ENCODE results near the gene KCNG1.
A peak's percentile ranks its signal among the peaks of the same experiment; 100 is the strongest.
"Not testable (repeated sequence)": the region's sequence is repeated elsewhere in the genome, so short reads cannot be mapped to it uniquely, and the experiment has no call there.

KCNG1 gene

DNA sequence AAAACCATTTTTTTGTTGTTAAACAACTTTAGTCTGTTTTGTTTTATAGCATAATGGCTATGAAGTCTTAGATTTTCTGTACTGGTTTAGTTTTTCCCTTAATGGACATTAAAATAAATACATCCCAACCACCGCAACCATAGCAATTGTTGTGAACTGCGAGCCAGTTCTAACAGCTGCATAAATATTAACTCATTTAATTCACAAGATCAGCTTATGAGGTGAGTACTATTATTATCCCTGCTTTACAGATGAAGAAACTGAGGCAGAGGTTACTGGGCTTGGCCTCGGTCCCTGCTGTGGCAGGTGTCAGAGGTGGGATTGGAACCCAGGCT is 41.2 kb downstream of the KCNG1 start:
- no peak for DNase-seq

DNA sequence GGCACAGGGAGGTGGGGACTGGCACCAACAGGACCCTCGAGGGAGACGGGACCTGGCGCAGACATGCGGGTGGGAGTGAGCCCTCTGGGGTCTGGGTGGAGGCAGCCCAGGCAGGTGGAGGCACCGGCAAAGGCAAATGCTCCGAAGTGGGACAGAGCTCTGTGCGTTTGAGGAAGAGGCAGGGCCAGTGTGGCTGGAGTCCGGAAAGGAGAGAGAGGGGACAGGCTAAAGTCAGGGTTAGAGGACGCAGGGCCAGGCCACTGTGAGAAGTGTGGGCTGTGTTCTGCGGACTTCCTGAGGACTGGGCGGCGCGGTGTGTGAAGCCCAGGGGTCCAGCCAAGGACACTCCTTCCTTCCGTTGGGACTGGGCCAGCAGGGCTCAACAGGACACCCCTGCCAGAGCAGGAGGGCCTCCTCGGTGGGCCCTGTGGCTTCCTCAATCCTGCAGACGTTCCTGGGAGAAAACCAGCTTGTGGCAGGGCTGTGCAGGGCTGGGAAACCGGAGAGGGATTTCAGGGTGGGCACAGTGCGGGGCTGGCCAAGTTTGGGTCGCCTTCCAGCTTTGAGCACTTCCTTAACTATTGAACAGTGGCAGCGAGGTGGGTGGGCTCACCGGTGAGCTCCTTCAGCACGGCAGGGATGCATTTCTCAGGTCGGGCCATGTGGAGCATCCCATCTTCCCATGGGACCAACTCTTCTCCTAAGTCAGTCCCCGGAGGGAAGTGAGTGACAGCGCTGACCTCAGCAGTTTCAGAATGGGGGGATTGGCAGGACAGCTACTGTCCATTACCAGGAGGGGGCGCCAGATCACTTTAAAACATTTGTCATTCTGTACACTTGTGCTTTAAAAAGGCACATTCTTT is 41.8 kb downstream of the KCNG1 start:
- DNase-seq = peak; percentile 56

DNA sequence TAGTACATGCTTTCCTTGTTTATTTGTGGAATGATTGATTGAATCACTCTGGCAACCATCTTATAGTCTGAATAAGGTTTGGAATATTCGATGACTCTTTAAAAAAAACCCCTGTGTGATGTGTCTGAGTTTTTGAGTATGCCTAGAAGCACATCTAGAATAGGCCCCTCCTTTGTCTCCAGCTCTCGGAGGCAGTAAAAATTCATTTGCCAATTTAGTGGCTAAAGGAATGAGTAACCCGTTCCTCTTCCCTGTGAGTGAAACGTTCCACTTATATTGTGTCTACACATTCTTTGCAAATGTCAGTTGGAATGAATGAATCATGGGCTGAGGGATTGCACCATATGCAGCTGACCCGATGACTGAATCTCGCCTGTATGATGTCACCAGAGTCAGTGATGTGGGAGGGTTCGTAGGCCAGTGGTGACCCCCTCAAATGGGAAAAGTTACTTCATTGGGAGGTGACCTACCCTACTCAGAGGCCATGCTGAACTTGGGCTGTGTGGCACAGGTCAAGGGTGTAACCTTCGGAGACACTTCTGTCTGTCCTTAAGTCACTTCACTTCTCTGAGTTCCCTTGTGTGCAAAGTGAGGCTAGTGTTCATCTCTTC is 42.7 kb downstream of the KCNG1 start:
- DNase-seq = peak; percentile 6

DNA sequence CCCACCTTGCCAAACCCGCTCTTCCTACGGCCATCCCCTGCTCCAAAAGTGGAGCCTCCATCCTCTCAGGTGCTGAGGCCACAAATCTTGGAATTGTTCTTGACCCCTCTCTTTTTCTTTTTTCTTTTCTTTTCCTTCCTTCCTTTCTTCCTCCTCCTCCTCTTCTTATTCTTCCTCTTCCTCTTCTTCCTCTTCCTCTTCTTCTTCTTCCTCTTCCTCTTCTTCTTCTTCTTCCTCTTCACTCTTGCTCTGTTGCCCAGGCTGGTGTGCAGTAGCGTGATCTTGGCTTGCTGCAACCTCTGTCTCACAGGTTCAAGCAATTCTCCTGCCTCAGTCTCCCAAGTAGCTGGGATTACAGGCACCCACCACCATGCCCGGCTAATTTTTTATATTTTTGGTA is 44.4 kb downstream of the KCNG1 start:
- DNase-seq = not testable (repeated sequence)

DNA sequence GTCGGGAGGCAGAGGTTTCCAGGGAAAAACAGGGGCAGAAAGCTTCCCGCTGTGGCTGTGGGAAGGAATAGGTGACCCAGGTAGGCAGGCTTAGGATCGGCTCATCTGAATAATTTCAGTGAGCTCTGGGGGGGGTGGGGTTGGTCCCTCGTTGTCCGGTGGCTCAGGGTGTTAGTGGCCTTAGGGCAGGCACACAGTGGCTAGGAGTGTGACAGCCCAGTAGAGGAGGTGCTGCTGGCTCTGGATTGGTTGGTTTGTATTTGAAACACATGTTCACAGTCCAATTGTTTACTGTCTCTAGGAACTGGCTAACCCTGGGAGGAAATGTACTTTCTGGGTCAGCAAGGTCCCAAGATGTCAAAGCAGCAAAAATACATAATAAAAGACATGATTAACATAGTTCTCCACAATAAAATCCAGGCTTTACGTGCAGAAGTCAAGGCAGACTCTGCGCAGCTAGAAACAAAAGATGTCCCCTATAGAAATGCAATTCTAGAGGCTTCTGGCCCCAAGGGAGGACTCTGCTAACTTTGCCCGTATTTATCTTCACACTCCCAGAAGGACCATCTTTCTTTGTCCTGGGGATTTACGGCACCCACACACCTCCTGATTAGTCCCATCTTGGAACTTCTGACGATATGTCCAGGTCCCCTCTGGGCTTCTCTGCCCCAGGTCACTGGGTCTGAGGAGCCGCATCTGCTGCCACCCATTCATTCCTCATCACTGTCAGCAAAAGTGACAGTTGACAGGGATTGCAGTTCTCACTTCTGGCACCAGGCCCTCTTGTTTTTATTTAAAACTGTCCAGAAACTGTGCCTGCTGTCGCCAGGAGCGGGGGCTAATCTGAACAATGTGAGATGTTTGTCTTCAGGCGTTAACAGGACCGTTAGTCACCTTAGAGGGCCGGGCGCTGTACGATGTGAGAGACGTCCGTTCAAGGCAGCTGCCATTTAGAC is 45.6 kb downstream of the KCNG1 start:
- no peak for DNase-seq

DNA sequence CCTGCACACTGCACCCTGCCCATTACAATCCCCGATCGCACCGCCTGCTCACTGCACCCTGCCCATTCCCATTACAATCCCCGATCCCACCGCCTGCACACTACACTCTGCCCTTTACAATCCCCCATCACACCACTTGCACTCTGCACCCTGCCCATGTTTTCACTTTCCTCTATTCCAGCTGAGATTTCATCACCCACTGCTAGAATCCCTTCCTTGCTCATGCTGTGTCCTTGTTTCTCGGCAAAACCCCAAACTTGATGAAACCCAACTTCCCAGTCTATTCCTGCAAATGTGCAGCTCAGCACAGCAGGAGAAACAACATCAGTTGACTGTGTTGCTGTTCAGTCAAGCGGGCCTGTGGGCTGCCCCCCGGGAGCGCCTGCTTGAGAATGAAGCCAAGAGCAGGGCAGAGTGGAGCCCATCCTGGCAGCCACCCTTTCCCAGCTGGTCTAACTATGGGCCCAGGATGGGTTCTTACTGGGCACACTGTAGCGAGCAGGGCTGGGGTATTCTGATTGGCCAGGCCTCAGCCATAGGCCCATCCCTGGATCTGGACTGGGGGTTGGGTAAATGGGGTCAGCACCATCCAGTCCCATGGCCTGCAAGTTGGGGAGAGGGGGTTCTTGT is 47.1 kb downstream of the KCNG1 start:
- no peak for DNase-seq

DNA sequence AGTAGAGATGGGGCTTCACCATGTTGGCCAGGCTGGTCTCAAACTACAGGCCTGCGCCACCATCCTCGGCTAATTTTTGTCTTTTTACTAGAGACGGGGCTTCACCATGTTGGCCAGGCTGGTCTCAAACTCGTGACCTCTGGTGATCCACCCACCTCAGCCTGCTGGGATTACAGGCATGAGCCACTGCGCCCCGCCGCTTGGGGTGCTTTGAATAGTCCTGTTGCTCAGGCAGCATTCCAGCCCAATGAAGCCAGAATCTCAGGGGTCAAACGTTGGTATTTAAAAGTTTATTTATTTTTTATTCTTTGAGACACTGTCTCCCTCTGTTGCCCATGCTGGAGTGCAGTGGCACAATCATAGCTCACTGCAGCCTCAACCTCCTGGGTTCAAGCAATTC is 53.0 kb downstream of the KCNG1 start:
- no peak for DNase-seq

DNA sequence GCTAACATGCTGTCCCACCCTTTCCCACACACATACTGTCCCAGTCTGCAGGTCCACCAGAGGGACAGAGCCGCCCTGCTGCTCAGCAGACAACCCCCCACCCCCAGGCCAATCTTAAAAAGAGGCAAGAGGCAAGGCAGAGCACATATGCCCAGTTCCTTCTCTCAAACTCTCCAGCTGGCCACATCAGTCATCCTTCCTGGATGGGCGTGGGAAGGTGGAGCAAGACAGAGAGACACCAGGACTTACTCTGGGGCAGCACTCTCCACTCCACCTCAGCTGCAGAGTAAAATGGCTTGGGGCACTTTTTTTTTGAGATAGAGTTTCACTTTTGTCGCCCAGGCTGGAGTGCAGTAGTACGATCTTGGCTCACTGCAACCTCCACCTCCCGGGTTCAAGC is 53.5 kb downstream of the KCNG1 start:
- DNase-seq = no peak

DNA sequence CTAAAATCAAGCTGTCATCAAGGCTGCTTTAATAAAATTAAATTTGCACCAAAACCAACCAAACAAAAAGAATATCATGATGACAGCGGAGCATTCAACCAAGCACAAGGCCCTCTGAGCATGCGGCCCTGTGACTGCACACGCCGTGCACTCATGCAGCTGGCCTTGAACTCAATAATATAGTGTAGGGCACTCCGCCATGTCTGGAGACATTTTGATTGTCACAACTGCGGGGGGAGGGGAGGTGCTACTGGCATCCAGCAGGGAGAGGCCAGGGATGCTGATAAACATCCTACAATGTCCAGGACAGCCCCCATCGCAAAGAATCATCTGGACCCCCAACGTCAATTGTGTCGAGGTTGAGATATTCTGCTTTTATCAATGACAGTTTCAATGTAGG is 54.6 kb downstream of the KCNG1 start:
- no peak for DNase-seq

DNA sequence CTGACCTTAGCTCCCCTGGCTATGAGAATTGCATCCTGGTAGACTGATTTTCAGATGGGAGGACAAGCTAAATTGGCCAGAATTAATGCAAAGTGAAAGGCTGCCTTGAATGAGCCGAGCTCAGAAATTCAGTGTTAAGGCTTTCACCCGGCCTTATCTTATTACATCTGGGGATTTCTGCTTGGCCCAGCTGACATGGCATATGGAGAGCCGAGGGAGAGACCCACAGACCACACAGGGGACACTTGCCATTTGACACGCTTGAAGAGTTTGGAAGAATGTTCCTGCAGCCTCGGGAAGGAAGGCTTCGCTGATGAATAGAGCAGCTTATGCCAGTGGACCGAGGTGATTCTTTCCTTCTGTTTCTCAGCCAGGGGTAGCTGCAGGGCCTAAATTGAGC is 55.3 kb downstream of the KCNG1 start:
- DNase-seq = no peak

DNA sequence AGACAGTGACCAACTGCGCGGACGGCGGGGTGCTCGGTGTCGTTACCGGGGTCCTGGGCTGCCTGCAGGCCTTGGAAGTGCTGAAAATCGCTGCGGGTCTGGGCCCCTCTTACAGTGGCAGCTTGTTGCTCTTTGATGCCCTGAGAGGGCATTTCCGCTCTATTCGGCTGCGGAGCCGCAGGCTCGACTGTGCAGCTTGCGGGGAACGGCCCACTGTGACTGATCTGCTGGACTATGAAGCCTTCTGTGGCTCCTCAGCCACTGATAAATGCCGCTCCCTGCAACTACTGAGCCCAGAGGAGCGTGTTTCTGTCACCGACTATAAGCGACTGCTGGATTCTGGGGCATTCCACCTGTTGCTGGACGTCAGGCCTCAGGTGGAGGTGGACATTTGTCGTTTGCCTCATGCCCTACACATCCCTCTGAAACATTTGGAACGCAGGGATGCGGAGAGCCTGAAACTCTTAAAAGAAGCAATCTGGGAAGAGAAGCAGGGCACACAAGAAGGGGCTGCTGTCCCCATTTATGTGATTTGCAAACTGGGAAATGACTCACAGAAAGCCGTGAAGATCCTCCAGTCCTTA is 63.3 kb downstream of the KCNG1 start:
- DNase-seq = no peak

DNA sequence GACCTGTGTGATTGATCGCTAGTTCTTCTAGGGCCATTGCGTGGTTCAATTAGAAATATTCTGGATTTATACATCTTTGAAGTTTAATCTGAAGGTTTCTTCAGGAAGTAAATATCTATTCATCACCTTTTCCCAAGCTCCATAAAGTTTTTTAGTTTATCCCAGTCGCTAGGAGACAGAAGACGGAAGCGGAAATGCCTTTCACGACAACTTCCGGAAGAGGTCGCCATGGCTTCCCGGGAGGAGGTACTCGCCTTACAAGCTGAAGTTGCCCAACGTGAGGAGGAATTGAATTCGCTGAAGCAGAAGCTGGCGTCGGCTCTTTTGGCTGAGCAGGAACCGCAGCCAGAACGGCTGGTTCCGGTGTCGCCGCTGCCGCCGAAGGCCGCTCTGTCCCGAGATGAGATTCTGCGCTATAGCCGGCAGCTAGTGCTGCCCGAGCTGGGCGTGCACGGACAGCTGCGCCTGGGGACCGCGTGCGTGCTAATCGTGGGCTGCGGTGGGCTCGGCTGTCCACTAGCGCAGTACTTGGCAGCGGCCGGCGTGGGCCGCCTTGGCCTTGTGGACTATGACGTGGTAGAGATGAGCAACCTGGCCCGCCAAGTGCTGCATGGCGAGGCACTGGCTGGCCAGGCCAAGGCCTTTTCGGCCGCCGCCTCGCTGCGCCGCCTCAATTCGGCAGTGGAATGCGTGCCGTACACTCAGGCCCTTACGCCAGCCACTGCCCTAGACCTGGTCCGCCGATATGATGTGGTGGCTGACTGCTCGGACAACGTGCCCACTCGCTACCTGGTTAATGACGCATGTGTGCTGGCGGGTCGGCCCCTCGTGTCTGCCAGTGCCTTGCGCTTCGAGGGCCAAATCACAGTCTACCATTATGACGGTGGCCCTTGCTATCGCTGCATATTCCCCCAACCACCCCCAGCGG is 64.0 kb downstream of the KCNG1 start, which contains the start of gene MOCS3:
MOCS3 (plus strand) TSS at position 204 of the 928 bp plus-strand sequence; CDS start at position 229, 25 bp downstream.
- DNase-seq = peak; percentile 84

DNA sequence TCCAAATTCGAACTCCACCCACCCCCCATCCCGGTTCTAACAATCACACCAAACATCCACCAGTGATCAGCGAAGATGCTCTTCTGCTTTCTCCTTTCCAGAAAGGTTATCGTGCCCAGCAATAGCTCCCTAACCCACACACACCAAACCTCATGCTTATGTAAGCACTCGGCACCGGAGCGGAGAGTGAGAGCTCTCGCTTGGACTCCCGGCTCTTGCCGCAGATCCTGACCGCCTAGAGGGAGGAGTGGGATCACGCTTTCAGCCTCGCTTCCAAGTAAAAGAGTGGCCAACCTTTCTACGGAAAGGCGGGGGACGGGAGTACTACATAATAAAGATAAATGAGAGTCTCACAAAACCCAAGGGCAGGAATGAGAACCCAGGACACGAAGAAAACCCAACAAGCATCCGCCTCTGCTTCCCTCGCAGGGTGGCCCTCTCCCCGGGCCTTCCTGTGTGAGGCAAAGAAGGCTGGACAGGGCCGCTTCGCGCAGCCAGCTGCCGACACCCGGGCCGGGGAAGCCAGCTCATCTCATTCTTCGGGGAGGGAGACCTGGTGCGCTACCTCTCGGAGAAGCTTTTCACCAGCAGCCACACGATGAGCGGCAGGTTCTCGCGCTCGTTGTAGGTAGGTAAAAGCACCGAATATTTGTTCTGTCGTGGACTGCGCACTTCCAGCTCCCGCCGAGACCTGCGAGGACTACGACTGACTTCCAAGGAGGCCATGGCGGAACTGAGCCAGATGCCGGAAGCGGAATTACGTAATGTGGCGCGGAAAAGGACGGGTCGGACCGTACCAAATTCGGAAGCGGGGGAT is 64.9 kb downstream of the KCNG1 start, which contains the start of gene DPM1:
DPM1 (minus strand) TSS at position 735 of the 817 bp plus-strand sequence; CDS start at position 726, 9 bp downstream.
- DNase-seq = peak; percentile 84

DNA sequence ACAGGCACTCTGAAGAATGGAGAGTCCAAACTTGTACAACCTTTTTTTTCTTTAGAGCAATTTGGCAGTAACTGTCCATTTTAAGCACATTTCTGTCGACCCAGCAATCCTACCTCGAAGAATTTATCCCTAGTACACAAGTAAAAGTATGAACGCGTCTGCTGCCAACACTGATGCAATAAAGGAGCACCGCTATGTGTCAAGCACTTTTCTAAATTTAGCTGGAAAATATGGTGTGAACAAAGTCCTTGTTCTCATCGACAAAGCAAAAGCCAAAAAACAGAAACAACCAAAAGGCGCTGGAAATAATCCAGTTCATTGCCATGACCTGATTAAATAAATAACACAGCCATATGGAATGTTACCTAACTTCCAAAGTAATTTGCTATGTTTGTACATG is 65.6 kb downstream of the KCNG1 start:
- no peak for DNase-seq

DNA sequence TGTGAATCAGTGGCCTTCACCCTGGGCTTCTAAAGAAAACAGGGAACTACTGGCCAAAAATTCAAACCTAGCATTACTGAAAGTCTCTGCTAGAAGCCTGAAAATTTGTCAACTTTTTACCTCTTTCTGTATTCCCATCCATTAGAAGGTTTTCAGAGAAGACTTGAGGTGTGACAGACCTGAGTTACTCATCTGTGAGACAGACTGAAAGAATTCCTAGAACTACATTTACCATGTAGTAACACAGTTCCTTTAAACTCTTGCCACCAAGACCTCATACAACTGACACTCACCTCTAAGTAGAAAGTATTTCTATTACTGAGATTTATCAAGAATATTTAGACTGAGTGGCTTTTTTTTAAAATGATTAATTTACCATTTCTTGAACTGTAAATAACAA is 69.1 kb downstream of the KCNG1 start:
- DNase-seq = no peak

Measured in stimulated activated naive CD4-positive, alpha-beta T cell treated with Interleukin-2 at 50 U/mL for 16 hours (primary cell).